T-helper 1 cell treated with Interleukin-12 subunit alpha and Interleukin-12 subunit beta and Interleukin-4 antibody, amounts not matched to agents 30 μg/mL and 1 μg/mL, for 36 hours (primary cell): ENCODE measurements around the gene SOD1.
A peak's percentile ranks its signal among the peaks of the same experiment; 100 is the strongest.

Source experiments
- H3K27ac Mint-ChIP-seq: one replicate; pipeline ENCODE4 v1.8.0; 2021; ENCODE audit warnings: mild to moderate bottlenecking, mixed read lengths
- H3K27me3 Mint-ChIP-seq: one replicate; pipeline ENCODE4 v1.8.0; 2021; ENCODE audit warnings: low read depth, mixed read lengths
- H3K36me3 Mint-ChIP-seq: one replicate; pipeline ENCODE4 v1.8.0; 2021; ENCODE audit warnings: low read depth, mixed read lengths
- H3K4me1 Mint-ChIP-seq: one replicate; pipeline ENCODE4 v1.8.0; 2021; ENCODE audit warnings: low read depth, mixed read lengths
- H3K4me3 Mint-ChIP-seq: one replicate; pipeline ENCODE4 v1.8.0; 2021; ENCODE audit warnings: mild to moderate bottlenecking, moderate library complexity, mixed read lengths
- H3K9me3 Mint-ChIP-seq: one replicate; pipeline ENCODE4 v1.8.0; 2021; ENCODE audit warnings: mixed read lengths

SOD1 gene

GRCh38 chr21:31686272-31686915 is 26.9 kb downstream of the SOD1 start:
- Mint-ChIP-seq H3K4me3 (no peak overlapping the region), H3K4me1 (peaks cover 4% of the 10 kb centered on the region), H3K36me3 (peaks cover 52% of the 10 kb centered on the region), H3K27ac (no peak overlapping the region), H3K9me3 (no peaks in the 10 kb centered on the region), H3K27me3 (no peaks in the 10 kb centered on the region)

GRCh38 chr21:31687108-31687507 is 27.6 kb downstream of the SOD1 start:
- Mint-ChIP-seq H3K36me3 (peaks cover 50% of the 10 kb centered on the region), H3K4me1 (peaks cover 4% of the 10 kb centered on the region), H3K27me3 (no peaks in the 10 kb centered on the region), H3K27ac (no peak overlapping the region), H3K9me3 (no peaks in the 10 kb centered on the region), H3K4me3 (no peak overlapping the region)

DNA sequence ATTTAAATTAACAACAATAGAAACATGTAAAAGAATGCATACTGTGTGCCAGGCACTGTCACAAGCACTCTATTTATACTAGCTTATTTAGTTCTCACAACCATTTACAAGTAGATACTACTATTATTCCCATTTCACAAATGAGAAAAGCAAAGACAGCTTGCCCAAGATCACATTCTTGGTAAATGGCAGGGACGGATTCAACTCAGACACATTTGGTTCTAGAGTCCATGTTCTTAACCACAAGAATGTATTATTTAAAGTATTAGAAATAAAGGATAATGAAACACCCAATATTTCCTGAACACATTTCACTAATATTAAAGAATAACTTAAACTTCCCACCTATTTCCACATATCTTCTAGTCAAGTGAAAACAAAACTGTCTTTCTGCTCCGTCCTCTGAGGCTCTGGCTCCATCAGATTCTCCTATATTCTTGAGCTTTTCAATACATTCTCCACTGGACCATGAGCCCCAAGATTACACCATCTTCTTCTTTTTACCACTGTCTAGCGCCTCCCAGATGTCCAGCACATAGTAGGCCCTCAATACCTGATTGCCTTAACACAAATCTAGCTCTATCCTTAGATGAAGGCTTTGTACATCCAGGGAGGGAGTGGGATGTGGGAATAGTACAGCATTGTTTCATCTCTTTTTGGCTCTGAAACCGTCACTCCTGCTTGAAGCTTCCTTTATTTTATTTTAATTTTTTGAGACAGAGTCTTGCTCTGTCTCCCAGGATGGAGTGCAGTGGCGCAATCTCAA is 29.3 kb downstream of the SOD1 start:
- no peaks in the 10 kb centered on the region for H3K9me3 Mint-ChIP-seq
- no peak overlapping the region for H3K27ac Mint-ChIP-seq
- H3K27me3 Mint-ChIP-seq, result no peaks in the 10 kb centered on the region
- no peak overlapping the region for H3K4me3 Mint-ChIP-seq
- peaks cover 2% of the 10 kb centered on the region for H3K4me1 Mint-ChIP-seq
- H3K36me3 Mint-ChIP-seq, result peaks cover 49% of the 10 kb centered on the region

DNA sequence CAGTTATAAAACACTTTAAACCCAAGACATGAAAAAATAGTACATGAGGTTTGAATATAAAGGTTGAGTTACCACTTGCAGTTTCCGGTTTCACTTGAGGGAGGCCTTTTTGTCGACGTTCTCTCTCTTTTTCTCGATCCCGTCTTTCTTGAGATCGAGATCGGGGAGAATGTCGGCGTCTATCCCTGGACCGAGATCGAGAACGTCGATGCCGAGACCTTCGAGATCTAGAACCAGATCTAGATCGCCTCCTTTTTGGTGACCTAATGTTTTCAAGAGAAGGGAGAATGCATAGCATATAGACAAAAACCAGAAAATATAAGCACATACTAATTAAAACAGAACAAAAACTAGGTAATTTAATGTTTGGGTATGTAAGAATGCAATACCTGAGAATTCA is 33.7 kb downstream of the SOD1 start:
- Mint-ChIP-seq H3K4me3 (no peak overlapping the region), H3K36me3 (peaks cover 49% of the 10 kb centered on the region), H3K27ac (no peak overlapping the region), H3K9me3 (no peaks in the 10 kb centered on the region), H3K4me1 (peaks cover 8% of the 10 kb centered on the region), H3K27me3 (no peaks in the 10 kb centered on the region)

DNA sequence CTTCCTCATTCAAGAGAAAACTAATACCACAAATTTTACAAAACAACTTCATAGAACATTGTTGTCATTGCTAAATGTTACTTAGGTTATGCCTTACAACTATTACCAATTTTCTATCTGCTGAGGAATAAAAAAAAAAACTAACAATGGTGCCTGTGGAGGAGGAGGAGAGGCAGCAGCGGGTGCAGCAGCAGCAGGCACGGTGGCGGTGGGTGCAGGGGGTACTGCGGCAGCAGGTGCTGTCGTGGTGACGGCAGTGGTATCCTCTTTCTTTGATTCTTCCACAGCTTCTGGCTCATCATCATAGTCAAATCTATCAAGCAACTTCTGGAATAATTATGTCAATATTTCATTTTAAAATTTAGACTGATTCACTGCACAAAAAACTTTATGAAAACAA is 36.9 kb downstream of the SOD1 start:
- Mint-ChIP-seq H3K27ac (no peak overlapping the region), H3K27me3 (no peaks in the 10 kb centered on the region), H3K4me3 (no peak overlapping the region), H3K4me1 (peaks cover 5% of the 10 kb centered on the region), H3K36me3 (peaks cover 45% of the 10 kb centered on the region), H3K9me3 (no peaks in the 10 kb centered on the region)

DNA sequence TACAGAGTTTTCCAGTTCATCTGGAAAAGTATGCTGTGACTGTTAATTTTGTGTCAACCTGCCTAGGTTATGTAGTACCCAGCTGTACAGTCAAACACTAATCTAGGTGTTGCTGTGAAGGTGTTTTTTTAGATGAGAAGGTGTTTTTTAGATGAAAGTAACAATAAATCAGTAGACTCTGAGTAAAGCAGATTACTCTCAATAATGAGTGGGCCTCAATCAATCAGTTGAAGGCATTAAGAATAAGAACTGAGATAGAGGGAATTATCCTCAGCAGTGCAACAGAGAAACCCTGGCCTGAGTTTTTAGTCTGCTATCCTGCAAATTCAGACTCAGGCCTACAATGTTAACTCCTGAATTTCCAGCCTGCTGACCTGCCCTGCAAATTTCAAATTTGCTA is 39.0 kb downstream of the SOD1 start:
- Mint-ChIP-seq H3K36me3 (peaks cover 43% of the 10 kb centered on the region), H3K4me1 (peaks cover 7% of the 10 kb centered on the region), H3K27me3 (no peaks in the 10 kb centered on the region), H3K4me3 (no peak overlapping the region), H3K27ac (no peak overlapping the region), H3K9me3 (no peaks in the 10 kb centered on the region)

GRCh38 chr21:31700040-31700439 is 40.5 kb downstream of the SOD1 start:
- no peak overlapping the region for H3K27ac Mint-ChIP-seq
- peaks cover 13% of the 10 kb centered on the region for H3K4me1 Mint-ChIP-seq

GRCh38 chr21:31706562-31706961 is 47.1 kb downstream of the SOD1 start:
- Mint-ChIP-seq H3K9me3 (no peaks in the 10 kb centered on the region), H3K36me3 (peaks cover 15% of the 10 kb centered on the region), H3K27me3 (no peaks in the 10 kb centered on the region), H3K4me1 (peaks cover 28% of the 10 kb centered on the region), H3K27ac (peak overlapping the region; percentile 22), H3K4me3 (no peak overlapping the region)

More at GRCh38 chr21:31700040-31700439, 40.5 kb downstream of the SOD1 start:
- no peak overlapping the region for H3K4me3 Mint-ChIP-seq
- H3K36me3 Mint-ChIP-seq, result peaks cover 41% of the 10 kb centered on the region
- no peaks in the 10 kb centered on the region for H3K9me3 Mint-ChIP-seq
- no peaks in the 10 kb centered on the region for H3K27me3 Mint-ChIP-seq

DNA sequence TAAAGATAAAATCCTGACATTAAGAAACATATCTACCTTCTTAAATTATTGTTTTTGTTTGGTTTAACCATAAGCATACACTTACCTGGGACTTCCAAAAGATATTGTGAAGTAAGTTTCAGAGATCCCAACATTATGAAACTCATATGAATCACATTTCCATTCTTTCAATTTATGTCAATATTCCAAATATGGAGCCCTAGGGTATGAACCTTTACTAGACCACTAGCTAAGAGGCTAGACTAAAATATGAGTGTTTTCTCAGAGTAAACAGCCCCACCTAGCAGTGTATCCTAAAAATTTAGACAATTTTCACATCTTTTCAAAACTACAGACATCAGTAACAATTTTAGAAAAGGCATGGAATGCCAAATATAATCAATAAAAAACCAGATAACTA is 48.0 kb downstream of the SOD1 start:
- no peak overlapping the region for H3K4me3 Mint-ChIP-seq
- peaks cover 26% of the 10 kb centered on the region for H3K4me1 Mint-ChIP-seq
- H3K9me3 Mint-ChIP-seq, result no peaks in the 10 kb centered on the region
- H3K36me3 Mint-ChIP-seq, result peaks cover 14% of the 10 kb centered on the region
- H3K27me3 Mint-ChIP-seq, result no peaks in the 10 kb centered on the region
- no peak overlapping the region for H3K27ac Mint-ChIP-seq

DNA sequence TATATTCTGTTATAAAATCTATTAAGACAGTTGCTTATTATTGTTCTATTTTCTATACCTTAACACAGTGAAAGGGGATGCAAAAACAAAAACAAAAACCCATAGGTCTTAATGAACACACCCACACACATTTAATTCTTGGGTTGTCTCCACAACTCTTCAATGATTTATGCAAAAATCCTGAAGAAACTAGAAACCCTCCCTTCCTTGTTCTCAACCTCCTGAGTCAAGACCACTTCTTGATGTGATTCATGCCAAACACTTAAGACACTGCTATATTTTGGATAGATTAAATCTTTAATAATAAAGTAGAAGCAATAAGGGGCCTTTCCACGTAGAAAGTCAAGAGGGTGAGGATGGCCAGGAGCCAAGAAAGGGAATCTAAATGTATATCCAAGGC is 49.0 kb downstream of the SOD1 start:
- Mint-ChIP-seq H3K36me3 (peaks cover 8% of the 10 kb centered on the region), H3K4me1 (peaks cover 28% of the 10 kb centered on the region), H3K27ac (no peak overlapping the region), H3K27me3 (no peaks in the 10 kb centered on the region), H3K4me3 (no peak overlapping the region), H3K9me3 (no peaks in the 10 kb centered on the region)

DNA sequence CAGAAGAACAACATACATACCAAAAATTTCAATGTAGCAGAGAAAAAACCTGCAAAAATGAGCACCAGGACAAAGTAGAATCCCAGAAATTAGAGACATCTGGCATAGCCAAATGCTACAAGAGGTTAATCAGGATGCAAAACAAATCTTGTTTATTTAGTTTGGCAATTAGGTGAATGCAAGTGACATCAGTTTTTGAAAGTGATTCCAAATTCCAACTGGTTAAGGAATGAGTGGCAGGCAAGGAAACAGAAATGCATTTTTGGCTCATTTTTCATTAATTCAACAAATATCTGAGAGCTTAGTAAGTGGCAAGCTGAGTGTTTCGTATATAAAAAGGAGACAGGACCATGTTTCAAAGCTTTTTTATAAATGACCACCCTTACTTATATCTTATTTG is 51.1 kb downstream of the SOD1 start:
- Mint-ChIP-seq H3K27ac (no peak overlapping the region), H3K4me3 (no peak overlapping the region), H3K27me3 (no peaks in the 10 kb centered on the region), H3K36me3 (peaks cover 2% of the 10 kb centered on the region), H3K4me1 (peaks cover 34% of the 10 kb centered on the region), H3K9me3 (no peaks in the 10 kb centered on the region)

DNA sequence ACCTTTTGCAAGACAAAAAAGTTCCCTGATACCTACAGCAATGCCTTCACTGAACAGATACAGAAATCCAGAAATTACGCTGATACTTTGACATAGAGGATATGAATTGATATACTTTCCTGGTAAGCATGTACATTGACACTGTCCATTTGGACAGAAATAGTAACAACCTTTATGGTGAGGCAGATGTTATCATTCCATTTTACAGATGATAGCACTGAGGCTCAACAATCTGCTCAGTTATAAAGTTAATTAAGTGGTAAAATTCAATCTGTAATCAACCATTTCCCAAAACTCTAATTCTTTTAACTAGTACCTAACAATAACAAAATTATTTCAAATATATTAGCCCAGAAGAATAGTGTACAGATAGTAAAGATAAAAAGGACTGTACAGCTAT is 51.8 kb downstream of the SOD1 start:
- Mint-ChIP-seq H3K36me3 (peaks cover 2% of the 10 kb centered on the region), H3K27me3 (no peaks in the 10 kb centered on the region), H3K27ac (no peak overlapping the region), H3K9me3 (no peaks in the 10 kb centered on the region), H3K4me1 (peaks cover 33% of the 10 kb centered on the region), H3K4me3 (no peak overlapping the region)

- H3K9me3 Mint-ChIP-seq, result no peaks in the 10 kb centered on the region
- no peak overlapping the region for H3K27ac Mint-ChIP-seq
- H3K4me1 Mint-ChIP-seq, result peaks cover 32% of the 10 kb centered on the region
- no peaks in the 10 kb centered on the region for H3K27me3 Mint-ChIP-seq
- peaks cover 2% of the 10 kb centered on the region for H3K36me3 Mint-ChIP-seq
- no peak overlapping the region for H3K4me3 Mint-ChIP-seq
Observed at GRCh38 chr21:31711745-31712285, 52.3 kb downstream of the SOD1 start.

DNA sequence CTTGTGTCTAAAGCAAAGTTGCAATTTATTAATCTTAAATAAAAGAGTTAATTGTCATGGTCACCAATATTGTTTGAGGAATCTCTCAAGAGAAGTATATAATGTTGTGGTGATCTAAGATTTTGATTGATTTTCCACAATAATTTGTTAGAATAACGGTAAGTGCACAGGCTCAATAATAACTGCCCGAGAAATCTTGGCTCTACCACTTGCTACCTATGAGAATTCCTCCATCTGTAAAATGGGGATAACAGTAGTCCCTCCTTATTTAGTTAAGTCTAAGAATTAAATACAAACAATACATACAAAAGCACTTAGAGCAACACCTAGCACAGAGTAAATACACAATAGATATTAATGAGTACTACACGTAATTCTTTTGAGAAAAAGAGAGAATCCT is 53.6 kb downstream of the SOD1 start:
- Mint-ChIP-seq H3K4me1 (peaks cover 33% of the 10 kb centered on the region), H3K36me3 (peaks cover 2% of the 10 kb centered on the region), H3K27ac (no peak overlapping the region), H3K27me3 (no peaks in the 10 kb centered on the region), H3K4me3 (no peak overlapping the region), H3K9me3 (no peaks in the 10 kb centered on the region)
